ENCODE measurements around the gene IGFN1. TPM values are rescaled to one million over a fixed set of nuclear protein-coding genes. Genes with fewer than 3 reads are reported as not detected.

IGFN1 gene
- total RNA-seq, 1 experiment from 2014 or later = 4.3 TPM

DNA sequence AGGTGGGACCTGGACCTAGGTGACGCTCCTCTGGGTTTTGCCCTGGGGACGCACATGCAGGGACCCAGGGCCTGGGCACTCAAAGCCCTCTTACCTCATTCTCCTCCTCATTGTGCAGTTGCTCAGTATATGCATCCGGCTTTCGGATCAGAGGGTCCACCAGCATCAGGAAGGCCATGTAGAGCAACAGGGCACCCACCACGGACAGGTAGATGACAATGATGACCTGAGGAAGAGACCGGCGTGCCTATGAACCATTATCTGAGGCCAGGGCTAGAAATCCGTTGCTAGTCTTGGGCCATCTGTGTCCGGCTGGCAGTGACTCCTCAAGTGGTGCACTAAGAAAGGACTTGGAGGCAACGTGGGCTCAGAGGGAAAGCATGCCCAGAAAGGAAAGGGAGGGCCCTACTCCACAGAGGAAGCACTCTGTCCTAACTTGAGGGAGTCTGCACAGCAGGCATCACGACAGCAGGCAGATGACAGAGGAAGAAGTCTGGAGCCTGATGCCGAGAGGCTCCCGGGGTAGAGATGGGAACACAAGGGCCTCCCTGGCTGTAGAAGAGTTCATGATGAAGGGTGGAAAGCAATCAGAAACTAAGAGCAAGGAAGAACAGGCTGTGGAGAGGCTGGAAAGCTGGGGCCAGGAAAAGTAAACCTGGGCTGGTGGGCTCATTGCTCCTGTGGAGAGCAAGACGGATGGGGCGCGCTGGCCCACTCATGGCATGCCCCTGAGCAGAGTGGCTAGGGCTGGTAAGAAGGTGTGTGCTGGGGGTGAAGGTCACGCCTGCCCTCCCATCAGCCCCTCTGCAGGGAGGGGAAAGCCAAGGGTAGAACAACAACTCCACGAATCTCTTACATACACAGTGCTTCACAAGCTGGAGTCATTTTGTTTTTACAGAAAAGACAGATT is 46.6 kb upstream of the IGFN1 start:
- no TSS peak for BruUV-seq (replicated peaks)
- no peak overlapping the region for H3K4me3 ChIP-seq
- H3K79me2 ChIP-seq (ENCODE audit: low read depth) = no peaks in the 10 kb centered on the region
- H3K27ac ChIP-seq = no peak overlapping the region
- DNase-seq = no peak
- no peaks in the 10 kb centered on the region for H3K9me3 ChIP-seq (ENCODE audit: insufficient read depth, low read depth)
- ChIA-PET POLR2A (ENCODE audit: unreplicated experiment) (no interaction called here), CTCF (no interaction called here)
- H3K27me3 ChIP-seq (ENCODE audit: insufficient read depth, low read depth) = no peaks in the 10 kb centered on the region
- intact Hi-C loops (cut with micrococcal nuclease; ENCODE audit: unreplicated experiment) = no loop called here
- H3K4me1 ChIP-seq (replicated peaks; ENCODE audit: insufficient read depth) = no peaks in the 10 kb centered on the region
- H3K36me3 ChIP-seq (ENCODE audit: low read depth) = no peaks in the 10 kb centered on the region; the same call in 1 of the 2 replicates
- TF ChIP-seq EZH2 (IDR thresholded peaks at IDR 0.05; ENCODE audit: low read depth) = no peak
- TF ChIP-seq, protein P1, sequence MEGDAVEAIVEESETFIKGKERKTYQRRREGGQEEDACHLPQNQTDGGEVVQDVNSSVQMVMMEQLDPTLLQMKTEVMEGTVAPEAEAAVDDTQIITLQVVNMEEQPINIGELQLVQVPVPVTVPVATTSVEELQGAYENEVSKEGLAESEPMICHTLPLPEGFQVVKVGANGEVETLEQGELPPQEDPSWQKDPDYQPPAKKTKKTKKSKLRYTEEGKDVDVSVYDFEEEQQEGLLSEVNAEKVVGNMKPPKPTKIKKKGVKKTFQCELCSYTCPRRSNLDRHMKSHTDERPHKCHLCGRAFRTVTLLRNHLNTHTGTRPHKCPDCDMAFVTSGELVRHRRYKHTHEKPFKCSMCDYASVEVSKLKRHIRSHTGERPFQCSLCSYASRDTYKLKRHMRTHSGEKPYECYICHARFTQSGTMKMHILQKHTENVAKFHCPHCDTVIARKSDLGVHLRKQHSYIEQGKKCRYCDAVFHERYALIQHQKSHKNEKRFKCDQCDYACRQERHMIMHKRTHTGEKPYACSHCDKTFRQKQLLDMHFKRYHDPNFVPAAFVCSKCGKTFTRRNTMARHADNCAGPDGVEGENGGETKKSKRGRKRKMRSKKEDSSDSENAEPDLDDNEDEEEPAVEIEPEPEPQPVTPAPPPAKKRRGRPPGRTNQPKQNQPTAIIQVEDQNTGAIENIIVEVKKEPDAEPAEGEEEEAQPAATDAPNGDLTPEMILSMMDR (conservative IDR thresholded peaks at IDR 0.05) = no peak
- no peaks in the 10 kb centered on the region for H3F3A ChIP-seq (ENCODE audit: insufficient read depth, low read depth)
- no peak overlapping the region for H2AFZ ChIP-seq
- H4K20me1 ChIP-seq (ENCODE audit: insufficient read depth) = no peaks in the 10 kb centered on the region; the same call in 1 of the 2 replicates
- H3K9me2 ChIP-seq (ENCODE audit: insufficient read depth) = no peaks in the 10 kb centered on the region
- no peak overlapping the region for H3K4me2 ChIP-seq

DNA sequence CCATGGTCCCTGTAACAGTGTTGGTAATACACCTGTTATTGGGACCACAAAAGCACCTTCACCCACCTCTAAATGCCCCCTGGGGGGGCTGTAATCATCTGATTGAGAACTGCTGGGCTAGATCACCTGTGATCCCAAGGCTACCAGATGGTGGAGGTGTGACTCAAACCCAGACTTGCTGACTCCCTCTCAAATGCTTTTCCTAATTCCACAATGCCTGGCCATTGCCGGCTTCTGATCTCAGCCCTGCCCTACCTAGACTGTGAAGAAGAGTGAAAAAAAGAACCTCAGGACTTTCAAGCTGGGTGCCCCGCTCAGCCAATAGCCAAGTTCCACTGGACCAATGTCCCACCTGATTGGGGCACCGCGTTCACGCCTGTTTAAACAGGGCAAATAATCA is 45.9 kb upstream of the IGFN1 start:
- H3K27ac ChIP-seq = no peak overlapping the region
- H2AFZ ChIP-seq = no peak overlapping the region
- no peaks in the 10 kb centered on the region; the same call in 1 of the 2 replicates for H4K20me1 ChIP-seq (ENCODE audit: insufficient read depth)
- no peak overlapping the region for H3K4me2 ChIP-seq
- no peaks in the 10 kb centered on the region for H3K9me3 ChIP-seq (ENCODE audit: insufficient read depth, low read depth)
- intact Hi-C loops (cut with micrococcal nuclease; ENCODE audit: unreplicated experiment) = no loop called here
- no TSS peak for BruUV-seq (replicated peaks)
- H3K4me1 ChIP-seq (replicated peaks; ENCODE audit: insufficient read depth) = no peaks in the 10 kb centered on the region
- H3K36me3 ChIP-seq (ENCODE audit: low read depth) = no peaks in the 10 kb centered on the region; the same call in 1 of the 2 replicates
- no peaks in the 10 kb centered on the region for H3F3A ChIP-seq (ENCODE audit: insufficient read depth, low read depth)
- ChIA-PET POLR2A (ENCODE audit: unreplicated experiment) (no interaction called here), CTCF (no interaction called here)
- no peaks in the 10 kb centered on the region for H3K79me2 ChIP-seq (ENCODE audit: low read depth)
- H3K9me2 ChIP-seq (ENCODE audit: insufficient read depth) = no peaks in the 10 kb centered on the region
- DNase-seq = no peak
- H3K4me3 ChIP-seq = no peak overlapping the region
- TF ChIP-seq, protein P1 (conservative IDR thresholded peaks at IDR 0.05) = no peak
- no peaks in the 10 kb centered on the region for H3K27me3 ChIP-seq (ENCODE audit: insufficient read depth, low read depth)

DNA sequence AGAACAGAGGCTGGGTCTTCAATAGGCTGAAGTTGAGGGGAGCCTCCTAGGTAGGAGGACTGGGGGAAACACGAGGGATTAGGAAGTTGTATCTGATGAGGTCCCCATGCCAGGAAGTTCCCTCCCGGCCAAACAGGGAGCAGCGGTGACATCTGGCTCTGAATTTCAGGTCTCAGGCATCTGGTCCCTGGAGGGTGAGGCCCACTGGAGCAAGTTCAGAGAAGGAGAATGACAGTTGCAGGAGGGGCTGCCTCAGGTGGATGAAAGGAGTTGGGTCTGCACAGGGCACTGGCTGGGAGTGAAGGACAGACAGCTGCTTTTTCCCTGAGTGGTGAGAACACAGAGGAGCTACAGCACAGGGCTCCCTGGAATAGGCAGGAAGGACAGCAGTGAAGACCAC is 45.5 kb upstream of the IGFN1 start:
- intact Hi-C loops (cut with micrococcal nuclease; ENCODE audit: unreplicated experiment) = no loop called here
- H3F3A ChIP-seq (ENCODE audit: insufficient read depth, low read depth) = no peaks in the 10 kb centered on the region
- H3K79me2 ChIP-seq (ENCODE audit: low read depth) = no peaks in the 10 kb centered on the region
- no peaks in the 10 kb centered on the region for H3K9me3 ChIP-seq (ENCODE audit: insufficient read depth, low read depth)
- no peaks in the 10 kb centered on the region; the same call in 1 of the 2 replicates for H4K20me1 ChIP-seq (ENCODE audit: insufficient read depth)
- H3K4me1 ChIP-seq (replicated peaks; ENCODE audit: insufficient read depth) = no peaks in the 10 kb centered on the region
- H3K27ac ChIP-seq = no peak overlapping the region
- no peaks in the 10 kb centered on the region for H3K9me2 ChIP-seq (ENCODE audit: insufficient read depth)
- H3K36me3 ChIP-seq (ENCODE audit: low read depth) = no peaks in the 10 kb centered on the region; the same call in 1 of the 2 replicates
- ChIA-PET POLR2A (ENCODE audit: unreplicated experiment) (interaction anchor here (0.6 kb wide), 1 partner anchor 12 kb away, joined by 5 read pairs; no protein-coding TSS in a partner anchor), CTCF (no interaction called here)
- no peak overlapping the region for H2AFZ ChIP-seq
- no peaks in the 10 kb centered on the region for H3K27me3 ChIP-seq (ENCODE audit: insufficient read depth, low read depth)
- no peak for DNase-seq
- no peak for TF ChIP-seq EZH2 (IDR thresholded peaks at IDR 0.05; ENCODE audit: low read depth)
- TF ChIP-seq, protein P1 (conservative IDR thresholded peaks at IDR 0.05) = no peak
- H3K4me3 ChIP-seq = no peak overlapping the region
- BruUV-seq (replicated peaks) = no TSS peak
- H3K4me2 ChIP-seq = no peak overlapping the region
